Measurements from ENCODE around the gene FAM13A. TPM values are rescaled to one million over a fixed set of nuclear protein-coding genes. Genes with fewer than 3 reads are reported as not detected.

The FAM13A gene
- total and polyA plus RNA-seq, 2 of the 8 experiments (the other 6 are each of a cell fraction or from before 2014, with no cell fraction given) = 7.1 to 16.5 TPM

GRCh38 chr4:88812420-88812819 is 244.6 kb downstream of the FAM13A start (continued):
- TF ChIP-seq CHD7 (IDR thresholded peaks at IDR 0.05; ENCODE audit: insufficient replicate concordance, low read length) = no peak
- no peak for TF ChIP-seq POU5F1 (IDR thresholded peaks at IDR 0.05; ENCODE audit: low read depth, low read length)
- TF ChIP-seq KDM4A (IDR thresholded peaks at IDR 0.05; ENCODE audit: low read depth, low read length, severe bottlenecking) = no peak
- TF ChIP-seq TBP (IDR thresholded peaks at IDR 0.05; ENCODE audit: low read depth, low read length) = no peak
- no peak for TF ChIP-seq CTBP2 (IDR thresholded peaks at IDR 0.05; ENCODE audit: borderline replicate concordance, insufficient read depth, insufficient read length, low read length)
- TF ChIP-seq SP4 (IDR thresholded peaks at IDR 0.05; ENCODE audit: low read length) = no peak
- TF ChIP-seq NANOG (IDR thresholded peaks at IDR 0.05; ENCODE audit: insufficient read depth, low read depth, low read length, poor library complexity, severe bottlenecking) = no peak
- TF ChIP-seq SP2 (IDR thresholded peaks at IDR 0.05; ENCODE audit: low read length) = no peak
- no peak for TF ChIP-seq RXRA (IDR thresholded peaks at IDR 0.05; ENCODE audit: insufficient read depth, low read depth, low read length)
- no peak for TF ChIP-seq EZH2 (IDR thresholded peaks at IDR 0.05; ENCODE audit: low read depth, low read length, severe bottlenecking)
- no peak for TF ChIP-seq CBX8 (IDR thresholded peaks at IDR 0.05; ENCODE audit: borderline replicate concordance, low read depth, low read length)

Measured in H1 (cell line).